DND-41 (cell line): ENCODE measurements around the gene HEATR3.

Source experiments
- EZH2 ChIP-seq: IDR thresholded peaks from 3 replicates; pipeline ENCODE4 v1.6.1; 2012; ENCODE audit warnings: borderline replicate concordance, low read depth, mild to moderate bottlenecking, moderate library complexity, low read length, inconsistent platforms; ENCODE audit not compliant: severe bottlenecking
- TF ChIP-seq, protein P1 (sequence below): IDR thresholded peaks from 2 replicates; pipeline ENCODE4 v1.5.1; 2012; ENCODE audit warnings: borderline replicate concordance, low read length, moderate library complexity, mild to moderate bottlenecking; ENCODE audit not compliant: poor library complexity, severe bottlenecking; ENCODE audit errors: extremely low read depth

- TF ChIP-seq, protein P1, sequence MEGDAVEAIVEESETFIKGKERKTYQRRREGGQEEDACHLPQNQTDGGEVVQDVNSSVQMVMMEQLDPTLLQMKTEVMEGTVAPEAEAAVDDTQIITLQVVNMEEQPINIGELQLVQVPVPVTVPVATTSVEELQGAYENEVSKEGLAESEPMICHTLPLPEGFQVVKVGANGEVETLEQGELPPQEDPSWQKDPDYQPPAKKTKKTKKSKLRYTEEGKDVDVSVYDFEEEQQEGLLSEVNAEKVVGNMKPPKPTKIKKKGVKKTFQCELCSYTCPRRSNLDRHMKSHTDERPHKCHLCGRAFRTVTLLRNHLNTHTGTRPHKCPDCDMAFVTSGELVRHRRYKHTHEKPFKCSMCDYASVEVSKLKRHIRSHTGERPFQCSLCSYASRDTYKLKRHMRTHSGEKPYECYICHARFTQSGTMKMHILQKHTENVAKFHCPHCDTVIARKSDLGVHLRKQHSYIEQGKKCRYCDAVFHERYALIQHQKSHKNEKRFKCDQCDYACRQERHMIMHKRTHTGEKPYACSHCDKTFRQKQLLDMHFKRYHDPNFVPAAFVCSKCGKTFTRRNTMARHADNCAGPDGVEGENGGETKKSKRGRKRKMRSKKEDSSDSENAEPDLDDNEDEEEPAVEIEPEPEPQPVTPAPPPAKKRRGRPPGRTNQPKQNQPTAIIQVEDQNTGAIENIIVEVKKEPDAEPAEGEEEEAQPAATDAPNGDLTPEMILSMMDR, result no peak
- no peak for TF ChIP-seq EZH2
These were observed 13.8 kb downstream of the HEATR3 start for GRCh38 chr16:50079397-50080140.
